Heart left ventricle (tissue), 13 donors: ENCODE measurements around the gene PPP3R1.

Source experiments
- POLR2A ChIP-seq, 2 donors: fragments of 450-650 bp; IDR thresholded peaks; one replicate each; pipeline ENCODE4 v1.6.1; 2017; ENCODE audit warnings: antibody characterized with exemption in 2 of 2, mild to moderate bottlenecking in 2 of 2, moderate library complexity in 2 of 2
- TF ChIP-seq, protein P1 (sequence below), 12 donors: fragments of 200-600 bp; sonication (generic) in 4 of 12; IDR thresholded peaks; one replicate each; pipeline versions ENCODE4 v1.5.0 to v1.8.0; 2018 to 2022; ENCODE audit warnings: antibody characterized with exemption in 12 of 12, mild to moderate bottlenecking in 5 of 12
- donor health status: ischemic (EF 13 %, LVEDD 7.1; RV severe dilation, severe dysfunction).
- donor health status: DM: no; HTN: yes; CAD: no.
- donor health status: DM: no; HTN: no; CAD: no.
- donor health status: ischemic (EF 25% LVEDD 6.9; RV normal size, moderate dysfunction).
- donor health status: ischemic (EF 25% LVEDD 5.7; RV mildly dilated, moderate dysfunction).
- donor health status: ischemic (EF 35%, LVEDD 5.7; RV mildly dilated, moderate dysfunction).
- donor health status: nonischemic (EF 11% LVEDD 7.7; RV severe dilation, severe dysfunction).
- donor health status: DM: yes; HTN: yes; CAD: no.
- donor health status: PGD.
- donor health status: ischemic (EF 29% LVEDD 5.4; RV normal size, mild dysfunction).
- donor health status: nonischemic (EF 23%, LVEDD 6.1; RV moderate dilation, normal function).

DNA sequence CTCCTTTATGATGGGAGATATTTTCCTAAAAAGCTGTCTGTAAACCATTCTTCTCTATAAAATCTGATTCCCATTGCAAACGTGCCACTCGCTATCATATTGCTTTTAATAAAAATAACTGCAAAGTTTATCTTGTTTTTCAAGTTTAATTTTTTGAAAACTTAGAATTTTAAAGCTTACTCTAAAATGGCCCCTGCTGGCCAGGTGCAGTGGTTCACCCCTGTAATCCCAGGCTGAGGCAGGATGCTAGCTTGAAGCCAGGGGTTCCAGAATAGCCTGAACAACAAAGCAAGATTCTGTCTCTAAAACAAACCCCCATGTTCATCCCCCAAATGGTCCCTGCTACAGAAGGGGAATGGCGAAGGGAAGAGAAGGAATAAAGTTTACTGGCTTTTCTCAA is 41.9 kb upstream of the PPP3R1 start:
- TF ChIP-seq POLR2A (IDR thresholded peaks at IDR 0.05) = no peak
- TF ChIP-seq, protein P1, sequence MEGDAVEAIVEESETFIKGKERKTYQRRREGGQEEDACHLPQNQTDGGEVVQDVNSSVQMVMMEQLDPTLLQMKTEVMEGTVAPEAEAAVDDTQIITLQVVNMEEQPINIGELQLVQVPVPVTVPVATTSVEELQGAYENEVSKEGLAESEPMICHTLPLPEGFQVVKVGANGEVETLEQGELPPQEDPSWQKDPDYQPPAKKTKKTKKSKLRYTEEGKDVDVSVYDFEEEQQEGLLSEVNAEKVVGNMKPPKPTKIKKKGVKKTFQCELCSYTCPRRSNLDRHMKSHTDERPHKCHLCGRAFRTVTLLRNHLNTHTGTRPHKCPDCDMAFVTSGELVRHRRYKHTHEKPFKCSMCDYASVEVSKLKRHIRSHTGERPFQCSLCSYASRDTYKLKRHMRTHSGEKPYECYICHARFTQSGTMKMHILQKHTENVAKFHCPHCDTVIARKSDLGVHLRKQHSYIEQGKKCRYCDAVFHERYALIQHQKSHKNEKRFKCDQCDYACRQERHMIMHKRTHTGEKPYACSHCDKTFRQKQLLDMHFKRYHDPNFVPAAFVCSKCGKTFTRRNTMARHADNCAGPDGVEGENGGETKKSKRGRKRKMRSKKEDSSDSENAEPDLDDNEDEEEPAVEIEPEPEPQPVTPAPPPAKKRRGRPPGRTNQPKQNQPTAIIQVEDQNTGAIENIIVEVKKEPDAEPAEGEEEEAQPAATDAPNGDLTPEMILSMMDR (IDR thresholded peaks at IDR 0.05) = no peak
